Measurements from ENCODE around the gene ATXN1.
A peak's percentile ranks its signal among the peaks of the same experiment; 100 is the strongest.

ATXN1 gene

GRCh38 chr6:16804546-16805242 is 43.4 kb upstream of the ATXN1 start:
- no peak overlapping the region for H3K4me3 ChIP-seq (ENCODE audit: low read depth, low read length)
- TF ChIP-seq CTCF (IDR thresholded peaks at IDR 0.05; ENCODE audit: low read depth, low read length), result no peak

GRCh38 chr6:16803294-16804200 is 42.3 kb upstream of the ATXN1 start:
- H3K4me3 ChIP-seq (ENCODE audit: low read depth, low read length), result 0 out of 2 replicates have a peak overlapping the region, but pooled peaks have one; percentile 2
- TF ChIP-seq CTCF (IDR thresholded peaks at IDR 0.05; ENCODE audit: low read depth, low read length), result no peak

- no peak for TF ChIP-seq CTCF (IDR thresholded peaks at IDR 0.05; ENCODE audit: low read depth, low read length)
- H3K4me3 ChIP-seq (ENCODE audit: low read depth, low read length), result no peak overlapping the region
Measured at GRCh38 chr6:16802071-16802470, 40.8 kb upstream of the ATXN1 start.

- no peak for TF ChIP-seq CTCF (IDR thresholded peaks at IDR 0.05; ENCODE audit: low read depth, low read length)
Measured at GRCh38 chr6:16800942-16801341, 39.7 kb upstream of the ATXN1 start.

GRCh38 chr6:16800341-16800740 is 39.1 kb upstream of the ATXN1 start:
- TF ChIP-seq CTCF (IDR thresholded peaks at IDR 0.05; ENCODE audit: low read depth, low read length), result no peak
- H3K4me3 ChIP-seq (ENCODE audit: low read depth, low read length), result no peak overlapping the region

More at GRCh38 chr6:16800942-16801341, 39.7 kb upstream of the ATXN1 start:
- H3K4me3 ChIP-seq (ENCODE audit: low read depth, low read length), result no peak overlapping the region

- no peak for TF ChIP-seq CTCF (IDR thresholded peaks at IDR 0.05; ENCODE audit: low read depth, low read length)
- no peak overlapping the region for H3K4me3 ChIP-seq (ENCODE audit: low read depth, low read length)
Measured at GRCh38 chr6:16799279-16800193, 38.3 kb upstream of the ATXN1 start.
